ENCODE results near the gene MLST8. TPM values are rescaled to one million over a fixed set of nuclear protein-coding genes. Genes with fewer than 3 reads are reported as not detected.

The MLST8 gene
- total RNA-seq, 4 donors from 2014 or later = 33.1 to 48.8 (median 42.8) TPM

- WGBS, 2 donors = 100% methylated on average over 1 of the region's 43 CpGs; no CpG with 5 or more reads in 1 of the 2 donors
- Histone ChIP-seq H3K4me3 (no peak overlapping the region), H3K36me3 (peaks cover 7 to 31% (median 10%) of the 10 kb centered on the region in 3 donors), H3K4me1 (peaks cover 0 to 27% (median 15%) of the 10 kb centered on the region in 3 donors), H3K9me3 (no peaks in the 10 kb centered on the region), H3K27ac (no peak overlapping the region), H3K27me3 (no peaks in the 10 kb centered on the region)
- no peak for TF ChIP-seq CTCF (IDR thresholded peaks at IDR 0.05)
- TF ChIP-seq POLR2A (IDR thresholded peaks at IDR 0.05) = no peak
- intact Hi-C loops (cut with DNase I) = no loop called here
- no peak for DNase-seq
Measured at GRCh38 chr16:2180461-2180860, 24.8 kb upstream of the MLST8 start.

- TF ChIP-seq POLR2A (IDR thresholded peaks at IDR 0.05) (no peak), CTCF (IDR thresholded peaks at IDR 0.05) (no peak)
- no peaks in the 10 kb centered on the region for H3K27me3 ChIP-seq
- intact Hi-C loops (cut with DNase I) = no loop called here
- 97 to 100% methylated on average over 1 to 5 of the region's 46 CpGs for WGBS, 2 donors
- H3K9me3 ChIP-seq = no peaks in the 10 kb centered on the region
- peaks cover 0 to 21% (median 7%) of the 10 kb centered on the region in 3 donors for H3K4me1 ChIP-seq
- no peak overlapping the region for H3K4me3 ChIP-seq
- no peak overlapping the region for H3K27ac ChIP-seq
- no peak for DNase-seq
- H3K36me3 ChIP-seq = peaks cover 0 to 23% (median 4%) of the 10 kb centered on the region in 3 donors
Measured at GRCh38 chr16:2180962-2181923, 24.0 kb upstream of the MLST8 start.

- H3K27me3 ChIP-seq = no peaks in the 10 kb centered on the region
- H3K27ac ChIP-seq = no peak overlapping the region
- TF ChIP-seq CTCF (IDR thresholded peaks at IDR 0.05) = no peak
- TF ChIP-seq POLR2A (IDR thresholded peaks at IDR 0.05) = no peak
- peaks cover 0 to 15% (median 6%) of the 10 kb centered on the region in 3 donors for H3K4me1 ChIP-seq
- no peaks in the 10 kb centered on the region for H3K9me3 ChIP-seq
- peaks cover 0 to 16% (median 0%) of the 10 kb centered on the region in 3 donors for H3K36me3 ChIP-seq
- no peak overlapping the region for H3K4me3 ChIP-seq
- intact Hi-C loops (cut with DNase I) = no loop called here
- DNase-seq = no peak
- 86% methylated on average over 10 of the region's 20 CpGs; no CpG with 5 or more reads in 1 of the 2 donors for WGBS, 2 donors
Measured at GRCh38 chr16:2181952-2182351, 23.3 kb upstream of the MLST8 start.

GRCh38 chr16:2183671-2184070 is 21.6 kb upstream of the MLST8 start:
- intact Hi-C loops (cut with DNase I) = no loop called here
- no peaks in the 10 kb centered on the region for H3K36me3 ChIP-seq
- no peaks in the 10 kb centered on the region for H3K27me3 ChIP-seq
- peaks cover 0 to 9% (median 6%) of the 10 kb centered on the region in 3 donors for H3K4me1 ChIP-seq
- H3K4me3 ChIP-seq = no peak overlapping the region
- no peak for DNase-seq
- TF ChIP-seq CTCF (IDR thresholded peaks at IDR 0.05) = no peak
- TF ChIP-seq POLR2A (IDR thresholded peaks at IDR 0.05) = no peak
- WGBS, 2 donors = 91 to 93% methylated on average over 7 to 8 of the region's 30 CpGs
- H3K27ac ChIP-seq = no peak overlapping the region
- H3K9me3 ChIP-seq = no peaks in the 10 kb centered on the region

- Histone ChIP-seq H3K4me3 (no peak overlapping the region), H3K27me3 (no peaks in the 10 kb centered on the region), H3K27ac (no peak overlapping the region), H3K9me3 (no peaks in the 10 kb centered on the region), H3K4me1 (peaks cover 0 to 6% (median 3%) of the 10 kb centered on the region in 3 donors), H3K36me3 (no peaks in the 10 kb centered on the region)
- DNase-seq = no peak
- 73 to 82% methylated on average over 9 to 10 of the region's 19 CpGs for WGBS, 2 donors
- TF ChIP-seq POLR2A (IDR thresholded peaks at IDR 0.05) = no peak
- no peak for TF ChIP-seq CTCF (IDR thresholded peaks at IDR 0.05)
- intact Hi-C loops (cut with DNase I) = no loop called here
Measured at GRCh38 chr16:2184346-2184745, 20.9 kb upstream of the MLST8 start.
